Esophagus muscularis mucosa (tissue), 4 donors: ENCODE measurements around the gene RGPD8. TPM values are rescaled to one million over a fixed set of nuclear protein-coding genes. Genes with fewer than 3 reads are reported as not detected.
"Not testable (repeated sequence)": the region's sequence is repeated elsewhere in the genome, so short reads cannot be mapped to it uniquely, and the experiment has no call there.

Source experiments
- DNase-seq: peaks from one replicate; pipeline ENCODE4 v3.0.0-alpha.2; 2017; ENCODE audit errors: extremely low spot score
- H3K27ac ChIP-seq, 4 donors: fragments of 200-600 bp; sonication (generic); replicated peaks in 1 of 4; 1 replicate in 3 of 4; 2 replicates in 1 of 4; pipeline ENCODE4 v1.5.1; 2016 to 2019; ENCODE audit warnings: mild to moderate bottlenecking in 1 of 4
- H3K27me3 ChIP-seq, 4 donors: fragments of 200-600 bp; sonication (generic); one replicate each; pipeline versions ENCODE4 v1.5.1 to v1.6.0; 2016 to 2019
- H3K36me3 ChIP-seq, 4 donors: fragments of 200-600 bp; sonication (generic); one replicate each; pipeline ENCODE4 v1.5.1; 2016 to 2019
- H3K4me1 ChIP-seq, 4 donors: fragments of 200-600 bp; sonication (generic); one replicate each; pipeline ENCODE4 v1.5.1; 2016 to 2019
- H3K4me3 ChIP-seq, 4 donors: fragments of 200-600 bp; sonication (generic); 1 replicate in 2 of 4; 2 replicates in 2 of 4; pipeline ENCODE4 v1.5.1; 2016 to 2019; ENCODE audit warnings: mild to moderate bottlenecking in 4 of 4, moderate library complexity in 1 of 4
- H3K9me3 ChIP-seq, 4 donors: fragments of 200-600 bp; sonication (generic); 1 replicate in 3 of 4; 2 replicates in 1 of 4; pipeline ENCODE4 v1.5.1; 2016 to 2019
- CTCF ChIP-seq, 3 experiments: fragments of 200-600 bp in 2 of 3; fragments of 450-650 bp in 1 of 3; sonication (generic) in 2 of 3; IDR thresholded peaks; one replicate each; pipeline ENCODE4 v1.5.1; 2017 to 2019; ENCODE audit warnings: antibody characterized with exemption in 3 of 3, mild to moderate bottlenecking in 2 of 3, moderate library complexity in 1 of 3
- EP300 ChIP-seq: sonication (generic); formaldehyde crosslinking; IDR thresholded peaks from one replicate; pipeline ENCODE4 v1.6.1; 2017; ENCODE audit warnings: antibody characterized with exemption
- POLR2A ChIP-seq: fragments of 450-650 bp; IDR thresholded peaks from one replicate; pipeline ENCODE4 v1.6.1; 2017; ENCODE audit warnings: antibody characterized with exemption, moderate library complexity, mild to moderate bottlenecking, low read depth
- POLR2AphosphoS5 ChIP-seq, 2 donors: sonication (generic); formaldehyde crosslinking; IDR thresholded peaks; one replicate each; pipeline ENCODE4 v1.6.1; 2017; ENCODE audit warnings: antibody characterized with exemption in 2 of 2
- WGBS: methylation state at CpG from one replicate; pipeline ENCODE4 v1.1.5; 2018; 5-methylcytosine and 5-hydroxymethylcytosine counted together
- intact Hi-C: fragments of 100-400 bp; cut with DNase I; formaldehyde crosslinking; loops from one replicate; pipeline ENCODE4 v1.15.1; 2023
- total RNA-seq, 4 donors: library from RNA; depleted of rRNA; stranded (reverse); fragments of >200 nt; gene quantifications; one replicate each; pipeline versions ENCODE4 v1.1.0 to v1.2.1, GENCODE V29; 2016

Gene RGPD8
- total RNA-seq: 10 to 100 TPM; 11.6 to 24.5 (median 15.3) TPM

GRCh38 chr2:112433480-112433879, at the start of gene RGPD8:
TSS of gene RGPD8 (minus strand) at chr2:112433645. CDS start at chr2:112433453, 192 bp downstream.
- Histone ChIP-seq H3K27ac (peak within 1 kb of the TSS; percentile 86 to 93 (median 91)), H3K4me1 (peaks cover 0 to 26% (median 15%) of the 10 kb centered on the region in 4 donors), H3K4me3 (peak within 1 kb of the TSS; percentile 64 to 79 (median 68)), H3K27me3 (peaks cover 0 to 15% (median 0%) of the 10 kb centered on the region in 4 donors)
- DNase-seq: peak; percentile 94
- 0% methylated on average over 12 of the region's 26 CpGs for WGBS
- intact Hi-C loops, H3K9me3 ChIP-seq, H3K36me3 ChIP-seq: not testable (repeated sequence)
- TF ChIP-seq POLR2AphosphoS5 (IDR thresholded peaks at IDR 0.05) (peak; percentile 61 to 64), CTCF (IDR thresholded peaks at IDR 0.05) (peak; percentile 38 to 65 (median 63))

GRCh38 chr2:112483042-112483473, 49.6 kb upstream of the RGPD8 start:
- H3K4me1 ChIP-seq: peaks cover 18 to 30% (median 28%) of the 10 kb centered on the region in 4 donors
- no peak for DNase-seq
- no peaks in the 10 kb centered on the region for H3K9me3 ChIP-seq
- H3K36me3 ChIP-seq: peaks cover 0 to 9% (median 4%) of the 10 kb centered on the region in 4 donors
- H3K27ac ChIP-seq: peak overlapping the region; percentile 86 to 92 (median 90)
- H3K27me3 ChIP-seq: peaks cover 0 to 3% (median 0%) of the 10 kb centered on the region in 4 donors
- intact Hi-C loops: loop anchor here (5.0 kb wide), 2 partner anchors 59 to 244 kb away; partner anchors contain the start of gene POLR1B
- peak overlapping the region; percentile 80 to 94 (median 86) for H3K4me3 ChIP-seq
- 6% methylated on average over 9 of the region's 10 CpGs for WGBS
- TF ChIP-seq POLR2AphosphoS5 (IDR thresholded peaks at IDR 0.05) (no peak), CTCF (IDR thresholded peaks at IDR 0.05) (no peak), POLR2A (no peak), EP300 (no peak)

GRCh38 chr2:112482309-112483041, 49.0 kb upstream of the RGPD8 start:
- Histone ChIP-seq H3K27ac (peak overlapping the region; percentile 86 to 92 (median 90)), H3K27me3 (peaks cover 0 to 3% (median 0%) of the 10 kb centered on the region in 4 donors), H3K36me3 (peaks cover 0 to 9% (median 2%) of the 10 kb centered on the region in 4 donors), H3K4me3 (peak overlapping the region; percentile 80 to 94 (median 86)), H3K4me1 (peaks cover 18 to 30% (median 28%) of the 10 kb centered on the region in 4 donors), H3K9me3 (no peaks in the 10 kb centered on the region)
- TF ChIP-seq POLR2AphosphoS5 (IDR thresholded peaks at IDR 0.05) (no peak), POLR2A (no peak), CTCF (IDR thresholded peaks at IDR 0.05) (no peak), EP300 (no peak)
- DNase-seq: no peak
- intact Hi-C loops: loop anchor here (5.0 kb wide), 2 partner anchors 60 to 245 kb away; partner anchors contain the start of gene POLR1B
- WGBS: 0% methylated on average over 22 of the region's 77 CpGs

- Histone ChIP-seq H3K4me3 (peak within 1 kb of the TSS; percentile 80 to 94 (median 86)), H3K9me3 (no peaks in the 10 kb centered on the region), H3K4me1 (peaks cover 18 to 30% (median 28%) of the 10 kb centered on the region in 4 donors), H3K27me3 (peaks cover 0 to 3% (median 0%) of the 10 kb centered on the region in 4 donors), H3K27ac (peak within 1 kb of the TSS; percentile 86 to 92 (median 90)), H3K36me3 (peaks cover 0 to 9% (median 2%) of the 10 kb centered on the region in 4 donors)
- TF ChIP-seq EP300: no peak
- no peak for TF ChIP-seq CTCF (IDR thresholded peaks at IDR 0.05)
- DNase-seq: no peak
- intact Hi-C loops: loop anchor here (2.0 to 5.0 kb wide), 3 partner anchors 61 to 246 kb away; partner anchors contain the start of gene POLR1B
- WGBS: 0% methylated on average over 14 of the region's 82 CpGs
Measured at GRCh38 chr2:112481528-112482233, 48.2 kb upstream of the RGPD8 start, which contains the start of gene TTL. TSS of gene TTL (plus strand) at chr2:112482156. CDS start at chr2:112482345, 189 bp downstream.
